SJSA1 (cell line): ENCODE results near the gene PPP2R2C. TPM values are rescaled to one million over a fixed set of nuclear protein-coding genes. Genes with fewer than 3 reads are reported as not detected.

Experiments used
- DNase-seq, 2 experiments: peaks; one replicate each; pipeline ENCODE4 v3.0.0-alpha.2; 2015 to 2020; ENCODE audit warnings: low spot score in 2 of 2, low read depth in 1 of 2
- H3K27ac ChIP-seq: fragments of 250-450 bp; sonication (Bioruptor Pico); 2 replicates; pipeline ENCODE4 v1.5.1; 2020; ENCODE audit warnings: mild to moderate bottlenecking, moderate library complexity
- H3K27me3 ChIP-seq: fragments of 250-450 bp; sonication (Bioruptor Pico); replicated peaks from 2 replicates; pipeline ENCODE4 v1.5.1; 2020; ENCODE audit warnings: mild to moderate bottlenecking, moderate library complexity
- H3K36me3 ChIP-seq: fragments of 250-450 bp; sonication (Bioruptor Pico); 2 replicates; pipeline ENCODE4 v1.5.1; 2020; ENCODE audit warnings: mild to moderate bottlenecking
- H3K4me1 ChIP-seq: fragments of 250-450 bp; sonication (Bioruptor Pico); replicated peaks from 2 replicates; pipeline ENCODE4 v1.6.1; 2021; ENCODE audit warnings: mild to moderate bottlenecking
- H3K4me3 ChIP-seq: fragments of 250-450 bp; sonication (Bioruptor Pico); 2 replicates; pipeline ENCODE4 v1.5.1; 2020; ENCODE audit warnings: mild to moderate bottlenecking
- H3K9me3 ChIP-seq: fragments of 250-450 bp; sonication (Bioruptor Pico); replicated peaks from 2 replicates; pipeline ENCODE4 v1.5.1; 2020; ENCODE audit warnings: mild to moderate bottlenecking
- total RNA-seq: library from RNA; depleted of rRNA; stranded (reverse); fragments of >200 nt; shearing (Covaris generic); gene quantifications from 2 replicates; pipeline ENCODE4 v1.2.3, GENCODE V29; 2014

PPP2R2C gene
- total RNA-seq, 1 experiment from 2014 or later = not detected

GRCh38 chr4:6379767-6380745 lies 92.4 kb downstream of the PPP2R2C start:
- H3K9me3 ChIP-seq = no peaks in the 10 kb centered on the region
- no peak for DNase-seq
- no peaks in the 10 kb centered on the region for H3K36me3 ChIP-seq
- no peaks in the 10 kb centered on the region for H3K4me1 ChIP-seq
- H3K27ac ChIP-seq = no peak overlapping the region
- H3K27me3 ChIP-seq = no peaks in the 10 kb centered on the region
- H3K4me3 ChIP-seq = no peak overlapping the region

- no peak overlapping the region for H3K4me3 ChIP-seq
- no peaks in the 10 kb centered on the region for H3K4me1 ChIP-seq
- DNase-seq = no peak
- no peaks in the 10 kb centered on the region for H3K36me3 ChIP-seq
- H3K27ac ChIP-seq = no peak overlapping the region
- H3K9me3 ChIP-seq = no peaks in the 10 kb centered on the region
- no peaks in the 10 kb centered on the region for H3K27me3 ChIP-seq
Observed at GRCh38 chr4:6378493-6379445, 93.6 kb downstream of the PPP2R2C start.

DNA sequence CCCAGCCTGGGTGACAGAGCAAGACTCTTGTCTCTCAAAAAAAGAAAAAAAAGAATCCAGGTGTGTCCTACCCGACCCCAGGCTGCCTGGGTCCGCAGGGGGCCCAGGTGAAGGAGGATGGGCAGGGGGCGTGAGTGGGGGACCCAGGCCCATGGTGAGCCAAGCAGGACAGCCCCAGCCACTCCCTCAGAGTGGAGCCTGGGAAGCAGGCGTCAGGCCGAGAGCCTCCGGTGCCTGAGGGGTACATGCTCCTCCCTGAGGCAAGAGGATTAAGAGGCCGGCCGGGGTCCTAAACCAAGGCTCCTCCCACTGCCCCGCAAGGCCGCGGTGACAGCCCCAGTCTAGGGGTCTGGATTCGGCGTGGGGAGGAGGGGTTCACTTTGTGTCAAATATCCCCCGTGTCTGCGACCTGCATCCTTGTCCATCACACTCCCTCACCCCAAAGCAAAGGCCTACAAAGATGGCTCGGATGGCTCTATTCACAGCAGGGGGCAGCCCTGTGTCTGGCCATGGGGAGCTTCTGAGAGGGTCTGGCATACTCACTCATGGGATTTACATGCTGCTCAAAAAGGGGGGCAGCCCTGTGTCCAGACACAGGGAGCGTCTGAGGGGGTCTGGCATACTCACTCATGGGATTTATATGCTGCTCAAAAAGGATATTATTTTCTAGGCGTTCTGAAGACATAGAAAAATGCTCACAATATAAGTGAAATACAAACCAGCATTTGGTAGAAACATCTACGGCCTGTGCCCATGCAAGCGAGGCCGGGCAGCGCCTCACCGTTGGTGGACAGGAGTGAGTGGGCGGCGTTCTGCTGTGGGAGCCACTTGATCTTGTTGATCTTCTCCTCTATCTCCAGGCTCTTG lies 94.6 kb downstream of the PPP2R2C start:
- H3K9me3 ChIP-seq = no peaks in the 10 kb centered on the region
- no peak overlapping the region for H3K4me3 ChIP-seq
- H3K4me1 ChIP-seq = no peaks in the 10 kb centered on the region
- H3K27ac ChIP-seq = no peak overlapping the region
- no peak for DNase-seq
- H3K27me3 ChIP-seq = no peaks in the 10 kb centered on the region
- no peaks in the 10 kb centered on the region for H3K36me3 ChIP-seq

DNA sequence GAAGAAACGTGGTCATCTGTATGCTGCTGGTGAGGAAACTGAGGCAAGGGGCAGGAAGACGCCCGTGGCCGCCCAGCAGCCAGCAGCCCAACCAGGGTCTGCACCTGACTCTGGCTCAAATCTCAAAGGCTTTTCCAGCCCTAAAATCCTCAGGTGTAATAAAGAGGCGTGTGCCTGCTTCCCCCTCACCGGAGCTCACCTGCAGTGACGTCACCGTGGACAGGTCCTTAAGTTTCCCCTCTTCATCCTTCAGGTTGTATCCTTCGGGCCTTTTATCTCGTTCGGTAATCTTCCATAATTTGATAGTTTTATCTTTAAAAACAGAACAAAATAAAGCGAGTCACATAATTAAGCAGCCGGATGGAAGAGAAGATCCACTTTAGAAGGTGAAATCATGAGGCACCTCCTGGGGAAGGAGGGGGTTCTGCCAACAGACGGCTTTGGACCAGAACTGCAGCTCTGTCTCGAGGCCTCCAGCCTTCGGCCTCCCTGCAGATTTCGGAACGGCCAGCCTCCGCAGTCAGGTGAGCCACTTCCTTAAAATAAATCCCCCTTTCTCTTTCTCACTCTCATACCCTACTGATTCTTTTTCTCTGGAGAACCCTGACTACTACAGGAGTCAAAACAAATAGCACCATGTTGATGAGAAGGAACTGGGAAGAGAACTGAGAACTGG lies 96.7 kb downstream of the PPP2R2C start:
- Histone ChIP-seq H3K27ac (no peak overlapping the region), H3K27me3 (no peaks in the 10 kb centered on the region), H3K36me3 (no peaks in the 10 kb centered on the region), H3K4me1 (no peaks in the 10 kb centered on the region), H3K4me3 (no peak overlapping the region), H3K9me3 (no peaks in the 10 kb centered on the region)
- DNase-seq = no peak

DNA sequence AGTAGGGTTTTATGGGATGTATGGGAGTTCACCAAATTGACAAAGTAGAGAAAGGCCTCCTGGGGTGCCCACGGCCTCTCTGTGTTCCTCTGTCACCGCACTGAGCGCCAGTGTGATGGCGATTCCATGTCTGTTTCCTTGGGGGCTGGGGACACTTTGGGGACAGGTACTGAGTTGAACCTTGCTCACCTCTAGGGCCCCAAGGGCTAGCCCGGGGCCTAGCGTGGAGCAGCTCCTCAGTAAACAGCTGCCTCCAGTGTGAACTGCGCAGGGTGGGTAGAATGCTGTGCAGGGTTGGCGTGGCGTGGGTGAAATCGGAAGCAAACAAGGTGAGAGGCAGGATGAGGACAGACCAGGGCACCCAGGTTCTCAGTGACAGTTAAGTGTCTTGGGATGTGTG lies 97.8 kb downstream of the PPP2R2C start:
- Histone ChIP-seq H3K27ac (no peak overlapping the region), H3K27me3 (no peaks in the 10 kb centered on the region), H3K4me1 (no peaks in the 10 kb centered on the region), H3K4me3 (no peak overlapping the region), H3K9me3 (no peaks in the 10 kb centered on the region), H3K36me3 (no peaks in the 10 kb centered on the region)
- DNase-seq = no peak

GRCh38 chr4:6373541-6374410 lies 98.6 kb downstream of the PPP2R2C start:
- H3K4me1 ChIP-seq = no peaks in the 10 kb centered on the region
- H3K36me3 ChIP-seq = no peaks in the 10 kb centered on the region
- H3K4me3 ChIP-seq = no peak overlapping the region
- DNase-seq = no peak
- no peaks in the 10 kb centered on the region for H3K9me3 ChIP-seq
- no peaks in the 10 kb centered on the region for H3K27me3 ChIP-seq
- H3K27ac ChIP-seq = no peak overlapping the region

DNA sequence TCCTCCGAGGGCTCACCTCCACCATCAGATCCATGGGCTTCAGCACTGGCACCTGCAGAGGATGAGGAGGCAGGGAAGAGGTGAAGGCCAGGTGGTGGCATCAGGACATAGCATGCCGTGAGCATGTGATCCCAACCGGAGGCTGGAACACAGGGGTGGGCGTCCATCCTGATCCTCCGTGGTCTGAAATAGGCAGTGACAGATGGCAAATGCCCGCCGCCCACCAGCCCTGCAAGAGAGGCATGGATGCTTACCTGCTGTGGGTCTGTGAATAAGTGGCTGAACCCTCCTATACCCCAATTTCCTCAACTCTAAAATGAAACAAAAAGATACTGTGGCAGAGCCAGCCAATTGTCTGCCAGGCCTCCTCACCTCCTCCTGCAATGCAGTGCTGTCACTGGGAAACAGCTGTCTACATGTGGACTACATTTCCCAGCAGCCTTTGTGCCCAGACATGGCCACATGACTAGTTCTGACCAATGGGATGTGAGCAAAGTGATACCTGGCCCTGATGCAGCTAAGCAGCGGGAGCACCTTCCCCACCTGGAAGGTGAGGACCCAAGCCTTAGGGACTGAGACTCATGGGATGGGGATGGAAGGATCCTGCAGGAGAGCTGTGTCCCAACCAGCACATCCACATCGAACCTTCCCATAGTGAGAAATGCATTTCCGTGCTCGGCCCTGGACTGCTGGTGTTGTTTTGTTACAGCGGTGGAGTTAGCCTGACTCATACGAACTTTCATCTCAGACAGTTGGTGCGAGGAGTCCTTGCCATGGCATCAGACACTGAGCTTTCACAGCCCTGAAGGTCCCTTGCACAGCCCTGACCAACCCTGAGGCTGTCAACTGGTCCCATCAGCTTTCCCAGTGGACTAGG lies 99.5 kb downstream of the PPP2R2C start:
- H3K27ac ChIP-seq = no peak overlapping the region
- no peaks in the 10 kb centered on the region for H3K36me3 ChIP-seq
- no peak overlapping the region for H3K4me3 ChIP-seq
- DNase-seq = no peak
- no peaks in the 10 kb centered on the region for H3K9me3 ChIP-seq
- H3K4me1 ChIP-seq = no peaks in the 10 kb centered on the region
- no peaks in the 10 kb centered on the region for H3K27me3 ChIP-seq

DNA sequence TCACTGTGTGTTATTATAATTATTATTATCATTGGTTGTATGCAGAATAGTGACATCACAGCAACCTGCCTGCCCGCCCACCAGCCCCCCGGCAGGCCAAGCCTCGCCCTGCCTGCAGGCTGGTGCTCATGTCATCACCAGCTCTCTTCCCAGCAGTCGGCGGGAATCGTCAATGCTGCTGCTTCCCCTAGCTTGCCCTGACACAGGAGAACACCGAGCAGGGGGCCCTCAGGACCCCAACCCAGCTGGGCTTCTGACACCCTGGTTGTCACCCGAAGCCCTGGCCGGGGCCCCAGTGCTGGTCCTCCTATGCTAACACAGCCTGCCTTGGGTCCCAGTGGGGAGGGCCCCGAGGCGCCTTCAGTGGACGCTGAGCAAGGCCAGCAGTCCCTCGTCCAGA lies 100.6 kb downstream of the PPP2R2C start:
- Histone ChIP-seq H3K4me1 (no peaks in the 10 kb centered on the region), H3K9me3 (no peaks in the 10 kb centered on the region), H3K4me3 (no peak overlapping the region), H3K27me3 (no peaks in the 10 kb centered on the region), H3K27ac (no peak overlapping the region), H3K36me3 (no peaks in the 10 kb centered on the region)
- DNase-seq = no peak

- Histone ChIP-seq H3K4me1 (no peaks in the 10 kb centered on the region), H3K4me3 (no peak overlapping the region), H3K27me3 (no peaks in the 10 kb centered on the region), H3K27ac (no peak overlapping the region), H3K9me3 (no peaks in the 10 kb centered on the region), H3K36me3 (no peaks in the 10 kb centered on the region)
- no peak for DNase-seq
Observed at GRCh38 chr4:6371271-6371670, 101.1 kb downstream of the PPP2R2C start.

DNA sequence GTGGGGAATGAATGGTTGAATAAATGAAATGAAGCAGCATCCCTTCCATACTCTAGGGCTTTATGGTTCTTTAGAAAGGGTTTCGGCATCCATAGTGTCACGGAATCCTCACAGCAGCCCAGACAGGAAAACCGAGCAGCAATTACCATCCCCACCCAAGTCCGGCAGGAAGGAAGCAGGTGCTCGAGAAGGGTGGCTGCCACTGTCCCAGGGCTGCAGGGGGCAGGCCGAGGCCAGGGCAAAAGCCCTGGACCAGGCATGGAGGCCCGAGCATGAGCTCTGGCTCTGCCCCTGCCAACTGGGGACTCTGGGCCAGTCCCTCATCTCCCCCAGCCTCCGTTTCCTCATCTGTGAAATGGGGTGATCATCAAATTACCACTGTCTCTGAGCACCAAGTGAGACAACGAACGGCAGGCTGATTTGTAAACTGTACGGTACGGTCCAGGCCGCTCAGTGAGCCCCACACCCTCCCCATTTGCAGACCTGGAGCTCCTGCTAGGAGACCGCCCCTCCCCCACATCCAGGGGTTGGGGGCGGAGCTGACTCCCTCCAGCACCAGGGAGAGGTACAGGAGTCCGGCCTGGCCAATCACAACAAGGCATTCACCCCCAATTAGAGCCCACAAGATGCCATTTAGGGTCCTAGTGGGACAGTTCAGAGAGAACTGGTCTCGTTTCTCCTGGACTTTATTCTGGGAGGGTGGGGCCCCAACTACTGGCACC lies 102.3 kb downstream of the PPP2R2C start:
- no peaks in the 10 kb centered on the region; the same call in 1 of the 2 replicates for H3K27me3 ChIP-seq
- no peak overlapping the region for H3K27ac ChIP-seq
- H3K9me3 ChIP-seq = no peaks in the 10 kb centered on the region
- no peaks in the 10 kb centered on the region for H3K4me1 ChIP-seq
- no peak for DNase-seq
- H3K36me3 ChIP-seq = no peaks in the 10 kb centered on the region
- H3K4me3 ChIP-seq = no peak overlapping the region

- Histone ChIP-seq H3K27ac (no peak overlapping the region), H3K4me3 (no peak overlapping the region), H3K9me3 (no peaks in the 10 kb centered on the region), H3K27me3 (no peaks in the 10 kb centered on the region; the same call in 1 of the 2 replicates), H3K4me1 (no peaks in the 10 kb centered on the region), H3K36me3 (no peaks in the 10 kb centered on the region)
- DNase-seq = no peak
Observed at GRCh38 chr4:6369511-6369910, 102.9 kb downstream of the PPP2R2C start.
